Sigmoid colon (tissue), 7 donors: ENCODE measurements around the gene SUMO3. TPM values are rescaled to one million over a fixed set of nuclear protein-coding genes. Genes with fewer than 3 reads are reported as not detected.

Source experiments
- DNase-seq: peaks from one replicate; pipeline ENCODE4 v3.0.0-alpha.2; 2019
- H3K27ac ChIP-seq, 4 donors: fragments of 200-600 bp; sonication (generic); one replicate each; pipeline ENCODE4 v1.5.1; 2016 to 2019; ENCODE audit warnings: mild to moderate bottlenecking in 1 of 4
- H3K27me3 ChIP-seq, 3 donors: fragments of 200-600 bp; sonication (generic); one replicate each; pipeline ENCODE4 v1.5.1; 2019; ENCODE audit warnings: mild to moderate bottlenecking in 1 of 3
- H3K36me3 ChIP-seq, 4 donors: fragments of 200-600 bp; sonication (generic); one replicate each; pipeline ENCODE4 v1.5.1; 2016 to 2019
- H3K4me1 ChIP-seq, 4 donors: fragments of 200-600 bp; sonication (generic); one replicate each; pipeline ENCODE4 v1.5.1; 2017 to 2019
- H3K4me3 ChIP-seq, 4 donors: fragments of 200-600 bp; sonication (generic); one replicate each; pipeline ENCODE4 v1.5.1; 2017 to 2019; ENCODE audit warnings: mild to moderate bottlenecking in 2 of 4, moderate library complexity in 1 of 4
- H3K9me3 ChIP-seq, 4 donors: fragments of 200-600 bp in 3 of 4; sonication (generic) in 3 of 4; one replicate each; pipeline versions ENCODE4 v1.5.1 to v1.6.1; 2013 to 2019
- EP300 ChIP-seq, 4 donors: sonication (generic); formaldehyde crosslinking; IDR thresholded peaks; one replicate each; pipeline ENCODE4 v1.6.1; 2017; ENCODE audit warnings: antibody characterized with exemption in 4 of 4
- POLR2A ChIP-seq, 2 donors: fragments of 450-650 bp; IDR thresholded peaks; one replicate each; pipeline ENCODE4 v1.6.1; 2016; ENCODE audit warnings: antibody characterized with exemption in 2 of 2, mild to moderate bottlenecking in 2 of 2, moderate library complexity in 2 of 2
- POLR2AphosphoS5 ChIP-seq, 4 donors: sonication (generic); formaldehyde crosslinking; IDR thresholded peaks; one replicate each; pipeline ENCODE4 v1.6.1; 2017; ENCODE audit warnings: antibody characterized with exemption in 4 of 4
- WGBS, 2 donors: extraction: QIAGEN DNeasy Blood & Tissue Kit; methylation state at CpG; one replicate each; pipeline ENCODE4 v1.1.7; 2013; 5-methylcytosine and 5-hydroxymethylcytosine counted together
- intact Hi-C: fragments of 100-400 bp; cut with DNase I; formaldehyde crosslinking; loops from one replicate; pipeline ENCODE4 v1.15.1; 2023
- polyA plus RNA-seq, 3 donors: library from polyadenylated mRNA; stranded (reverse); fragments of 200-250 nt; gene quantifications; one replicate each; pipeline ENCODE4 v1.2.3, GENCODE V29; 2013
- total RNA-seq, 4 donors: library from RNA; depleted of rRNA; stranded (reverse); fragments of >200 nt; gene quantifications; one replicate each; pipeline ENCODE4 v1.1.0, GENCODE V29; 2016
- TF ChIP-seq, protein P1 (sequence below), 4 experiments: fragments of 450-650 bp in 3 of 4; fragments of 200-600 bp in 1 of 4; IDR thresholded peaks; one replicate each; pipeline ENCODE4 v1.5.1; 2016 to 2019; ENCODE audit warnings: antibody characterized with exemption in 4 of 4, mild to moderate bottlenecking in 3 of 4, moderate library complexity in 2 of 4
- donor health status: healthy with polysubstance abuse.
- donor health status: Bipolar disorder and iron deficiency.
- donor health status: healthy.

Gene SUMO3
- total and polyA plus RNA-seq, 7 donors: 52.4 to 104 (median 60.1) TPM

DNA sequence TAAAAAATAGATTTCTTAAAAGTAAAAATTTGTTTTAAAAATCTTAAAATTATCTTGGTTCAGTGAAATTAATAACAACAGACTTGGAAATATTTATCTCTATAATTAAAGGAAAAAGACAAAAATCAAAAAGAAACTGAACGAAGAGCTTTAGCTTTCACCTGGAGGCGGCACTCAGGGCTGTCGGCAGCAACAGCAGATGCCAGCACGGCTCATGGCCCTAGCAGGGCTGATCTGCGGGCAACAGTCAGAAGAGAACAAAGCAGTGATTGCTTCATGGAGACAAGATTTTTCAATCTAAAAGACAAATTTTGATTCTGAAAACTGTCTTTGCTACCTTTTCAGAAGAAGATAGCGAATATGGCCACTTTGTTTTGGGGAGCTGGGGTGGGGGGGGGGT lies 38.9 kb downstream of the SUMO3 start:
- H3K36me3 ChIP-seq: peaks cover 0 to 37% (median 6%) of the 10 kb centered on the region in 4 donors
- WGBS, 2 donors: 95 to 97% methylated on average over 6 of the region's 6 CpGs

DNA sequence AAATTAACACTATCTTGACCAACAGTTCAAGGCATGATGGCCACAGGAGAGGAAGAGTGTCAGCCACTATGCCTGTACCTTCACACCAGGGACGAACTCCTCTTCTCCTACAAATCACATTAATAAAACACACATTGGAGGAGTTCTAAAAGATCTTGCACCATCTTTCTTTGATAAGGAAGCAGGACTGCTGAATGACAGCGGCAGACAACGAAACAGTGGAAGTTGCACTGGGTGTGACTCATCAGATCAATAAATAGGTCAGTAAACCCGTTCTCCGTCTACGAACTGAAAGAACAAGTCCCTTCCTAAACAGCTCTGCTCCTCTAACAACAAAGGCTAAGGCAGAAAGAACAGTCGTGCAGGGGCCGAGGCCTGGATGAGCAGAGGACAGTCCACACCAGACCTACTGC lies 39.4 kb downstream of the SUMO3 start:
- peaks cover 0 to 17% (median 5%) of the 10 kb centered on the region in 4 donors for H3K4me1 ChIP-seq
- H3K27ac ChIP-seq: no peak overlapping the region
- 31 to 77% methylated on average over 8 of the region's 8 CpGs for WGBS, 2 donors
- TF ChIP-seq POLR2AphosphoS5 (IDR thresholded peaks at IDR 0.05) (no peak), POLR2A (IDR thresholded peaks at IDR 0.05) (no peak), EP300 (IDR thresholded peaks at IDR 0.05) (no peak)
- TF ChIP-seq, protein P1, sequence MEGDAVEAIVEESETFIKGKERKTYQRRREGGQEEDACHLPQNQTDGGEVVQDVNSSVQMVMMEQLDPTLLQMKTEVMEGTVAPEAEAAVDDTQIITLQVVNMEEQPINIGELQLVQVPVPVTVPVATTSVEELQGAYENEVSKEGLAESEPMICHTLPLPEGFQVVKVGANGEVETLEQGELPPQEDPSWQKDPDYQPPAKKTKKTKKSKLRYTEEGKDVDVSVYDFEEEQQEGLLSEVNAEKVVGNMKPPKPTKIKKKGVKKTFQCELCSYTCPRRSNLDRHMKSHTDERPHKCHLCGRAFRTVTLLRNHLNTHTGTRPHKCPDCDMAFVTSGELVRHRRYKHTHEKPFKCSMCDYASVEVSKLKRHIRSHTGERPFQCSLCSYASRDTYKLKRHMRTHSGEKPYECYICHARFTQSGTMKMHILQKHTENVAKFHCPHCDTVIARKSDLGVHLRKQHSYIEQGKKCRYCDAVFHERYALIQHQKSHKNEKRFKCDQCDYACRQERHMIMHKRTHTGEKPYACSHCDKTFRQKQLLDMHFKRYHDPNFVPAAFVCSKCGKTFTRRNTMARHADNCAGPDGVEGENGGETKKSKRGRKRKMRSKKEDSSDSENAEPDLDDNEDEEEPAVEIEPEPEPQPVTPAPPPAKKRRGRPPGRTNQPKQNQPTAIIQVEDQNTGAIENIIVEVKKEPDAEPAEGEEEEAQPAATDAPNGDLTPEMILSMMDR (IDR thresholded peaks at IDR 0.05): no peak
- H3K36me3 ChIP-seq: peaks cover 2 to 41% (median 10%) of the 10 kb centered on the region in 4 donors
- DNase-seq: no peak
- H3K4me3 ChIP-seq: no peak overlapping the region
- intact Hi-C loops: no loop called here
- H3K27me3 ChIP-seq: no peaks in the 10 kb centered on the region
- H3K9me3 ChIP-seq: no peaks in the 10 kb centered on the region

More for the DNA sequence above, 38.9 kb downstream of the SUMO3 start:
- Histone ChIP-seq H3K4me3 (no peak overlapping the region), H3K27ac (no peak overlapping the region), H3K9me3 (no peaks in the 10 kb centered on the region), H3K27me3 (no peaks in the 10 kb centered on the region), H3K4me1 (peaks cover 0 to 17% (median 5%) of the 10 kb centered on the region in 4 donors)
- TF ChIP-seq POLR2AphosphoS5 (IDR thresholded peaks at IDR 0.05) (no peak), EP300 (IDR thresholded peaks at IDR 0.05) (no peak), POLR2A (IDR thresholded peaks at IDR 0.05) (no peak)
- TF ChIP-seq, protein P1 (IDR thresholded peaks at IDR 0.05): no peak
- no peak for DNase-seq
- intact Hi-C loops: no loop called here

DNA sequence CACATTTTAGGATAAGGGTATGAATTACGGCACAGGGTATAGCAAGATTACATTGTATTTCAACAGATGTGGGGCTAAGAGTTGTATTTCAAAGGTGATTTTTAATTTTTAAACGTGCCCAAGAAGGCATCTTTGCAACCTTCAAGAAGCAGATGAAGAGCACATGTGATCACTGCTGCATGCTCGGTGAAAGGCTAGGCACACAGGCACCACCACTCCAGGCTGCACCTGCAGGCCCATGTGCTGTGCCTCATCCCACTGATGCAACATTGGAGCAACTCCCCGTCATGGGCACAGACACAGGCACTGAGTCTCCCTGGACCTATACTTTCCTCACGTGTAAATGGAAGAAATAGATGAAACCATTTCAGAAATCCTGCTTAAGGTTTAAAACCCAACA lies 39.8 kb downstream of the SUMO3 start:
- intact Hi-C loops: no loop called here
- TF ChIP-seq, protein P1 (IDR thresholded peaks at IDR 0.05): no peak
- TF ChIP-seq POLR2AphosphoS5 (IDR thresholded peaks at IDR 0.05): no peak
- WGBS, 2 donors: 89 to 92% methylated on average over 5 of the region's 5 CpGs
- H3K4me3 ChIP-seq: no peak overlapping the region
- no peak for DNase-seq
- H3K27ac ChIP-seq: no peak overlapping the region
- H3K4me1 ChIP-seq: peaks cover 0 to 17% (median 5%) of the 10 kb centered on the region in 4 donors
- no peaks in the 10 kb centered on the region for H3K27me3 ChIP-seq
- no peaks in the 10 kb centered on the region for H3K9me3 ChIP-seq
- peaks cover 7 to 46% (median 14%) of the 10 kb centered on the region in 4 donors for H3K36me3 ChIP-seq

DNA sequence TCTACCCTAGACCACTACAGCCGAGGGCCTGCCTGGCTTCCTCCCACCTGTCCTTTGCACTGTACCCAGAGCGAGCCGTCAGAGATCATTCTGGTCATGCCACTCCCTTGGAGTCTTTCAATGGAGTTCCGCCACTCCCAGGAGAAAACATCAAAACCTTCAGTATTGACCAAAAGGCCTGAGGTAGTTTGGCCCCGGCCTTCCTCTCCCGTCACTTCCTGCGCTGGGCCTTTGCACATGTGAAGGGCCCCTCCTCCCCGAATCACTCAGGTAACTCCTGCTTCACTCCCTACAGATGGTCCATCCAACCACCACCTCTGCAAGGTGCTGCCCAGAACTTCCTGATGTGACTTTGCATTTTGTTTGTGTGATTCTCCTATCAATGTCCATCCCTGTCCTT lies 42.9 kb downstream of the SUMO3 start:
- DNase-seq: no peak
- H3K4me3 ChIP-seq: no peak overlapping the region
- WGBS, 2 donors: 94 to 96% methylated on average over 8 of the region's 8 CpGs
- intact Hi-C loops: no loop called here
- TF ChIP-seq POLR2AphosphoS5 (IDR thresholded peaks at IDR 0.05) (no peak), POLR2A (IDR thresholded peaks at IDR 0.05) (no peak), EP300 (IDR thresholded peaks at IDR 0.05) (no peak)
- TF ChIP-seq, protein P1 (IDR thresholded peaks at IDR 0.05): no peak
- H3K4me1 ChIP-seq: peaks cover 0 to 11% (median 3%) of the 10 kb centered on the region in 4 donors
- no peaks in the 10 kb centered on the region for H3K27me3 ChIP-seq
- H3K9me3 ChIP-seq: no peaks in the 10 kb centered on the region
- H3K36me3 ChIP-seq: peaks cover 17 to 72% (median 29%) of the 10 kb centered on the region in 4 donors
- H3K27ac ChIP-seq: no peak overlapping the region

DNA sequence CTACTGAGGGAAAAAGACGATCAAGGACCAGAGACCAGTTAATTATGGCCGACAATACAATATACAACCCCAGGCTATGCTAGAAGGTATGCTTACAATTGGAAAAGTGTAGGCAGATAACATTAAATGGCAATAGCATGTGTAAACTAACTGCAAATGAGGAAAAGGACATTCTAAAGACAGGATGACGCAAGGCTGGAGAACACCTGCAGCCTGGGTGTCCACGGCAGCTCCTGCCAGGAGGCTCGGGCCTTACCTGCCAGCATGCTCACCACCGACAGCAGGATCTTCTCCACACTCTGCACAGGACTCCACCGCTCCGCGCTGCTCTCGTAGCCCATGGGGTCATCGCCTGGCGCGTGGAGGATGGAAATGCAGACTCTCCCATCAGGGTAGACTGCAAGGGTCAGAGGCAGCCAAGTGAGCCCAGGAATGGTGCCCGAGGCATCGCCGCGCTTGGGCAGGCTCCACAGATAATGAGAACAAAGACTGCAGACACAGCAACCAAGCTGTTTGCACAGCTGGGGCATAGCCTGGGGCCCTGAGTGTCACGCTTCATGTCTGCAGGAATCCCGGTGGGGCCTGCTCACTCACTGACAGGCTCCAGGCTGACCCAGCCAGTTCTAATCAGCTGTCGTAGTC lies 44.5 kb downstream of the SUMO3 start:
- peaks cover 17 to 84% (median 34%) of the 10 kb centered on the region in 4 donors for H3K36me3 ChIP-seq
- TF ChIP-seq POLR2AphosphoS5 (IDR thresholded peaks at IDR 0.05): no peak
- TF ChIP-seq POLR2A (IDR thresholded peaks at IDR 0.05): no peak
- no peak for TF ChIP-seq EP300 (IDR thresholded peaks at IDR 0.05)
- TF ChIP-seq, protein P1 (IDR thresholded peaks at IDR 0.05): no peak
- no peaks in the 10 kb centered on the region for H3K9me3 ChIP-seq
- WGBS, 2 donors: 91 to 95% methylated on average over 20 of the region's 20 CpGs
- intact Hi-C loops: no loop called here
- H3K4me1 ChIP-seq: no peaks in the 10 kb centered on the region
- no peak overlapping the region for H3K4me3 ChIP-seq
- no peak for DNase-seq
- no peaks in the 10 kb centered on the region for H3K27me3 ChIP-seq
- no peak overlapping the region for H3K27ac ChIP-seq
